ENCODE data around the gene WDR43.

- no peak for TF ChIP-seq EP300 (IDR thresholded peaks at IDR 0.05)
- TF ChIP-seq CTCF (IDR thresholded peaks at IDR 0.05), result no peak
- TF ChIP-seq POLR2A (IDR thresholded peaks at IDR 0.05), result no peak
- no peak for TF ChIP-seq POLR2AphosphoS5 (IDR thresholded peaks at IDR 0.05)
Observed at GRCh38 chr2:28904295-28904694, 9.8 kb downstream of the WDR43 start.
